Measurements from ENCODE around the gene MEGF6.

DNA sequence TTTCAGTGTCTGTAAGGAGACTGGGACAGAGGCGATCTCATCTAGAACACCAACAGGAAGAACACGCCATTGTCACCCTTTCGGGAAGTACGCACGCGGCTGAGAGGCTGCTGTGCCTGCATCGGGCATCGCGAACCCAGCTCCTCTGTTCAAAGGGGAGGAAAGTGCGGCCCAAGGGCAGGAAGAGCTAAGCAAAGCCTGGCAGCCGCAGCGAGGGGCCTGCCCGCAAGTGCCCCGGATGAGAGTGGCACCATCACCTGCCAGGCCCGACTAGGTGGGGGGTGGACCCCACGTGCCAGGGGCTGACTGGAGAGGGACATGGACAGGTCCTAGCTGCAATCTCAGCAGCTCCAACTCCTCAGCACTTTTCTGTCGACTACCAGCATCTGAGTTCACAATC lies 21.0 kb upstream of the MEGF6 start:
- TF ChIP-seq POLR2A (IDR thresholded peaks at IDR 0.05; ENCODE audit: control extremely low read depth in 1 of 2, low read depth in 2 of 2, low read length in 2 of 2) (no peak), TAF7 (optimal IDR thresholded peaks at IDR 0.05; ENCODE audit: borderline replicate concordance, low read depth, low read length) (no peak), SRF (IDR thresholded peaks at IDR 0.05; ENCODE audit: low read depth, low read length) (no peak), KDM1A (IDR thresholded peaks at IDR 0.05; ENCODE audit: borderline replicate concordance, low read length) (no peak)
- TF ChIP-seq, protein P1, sequence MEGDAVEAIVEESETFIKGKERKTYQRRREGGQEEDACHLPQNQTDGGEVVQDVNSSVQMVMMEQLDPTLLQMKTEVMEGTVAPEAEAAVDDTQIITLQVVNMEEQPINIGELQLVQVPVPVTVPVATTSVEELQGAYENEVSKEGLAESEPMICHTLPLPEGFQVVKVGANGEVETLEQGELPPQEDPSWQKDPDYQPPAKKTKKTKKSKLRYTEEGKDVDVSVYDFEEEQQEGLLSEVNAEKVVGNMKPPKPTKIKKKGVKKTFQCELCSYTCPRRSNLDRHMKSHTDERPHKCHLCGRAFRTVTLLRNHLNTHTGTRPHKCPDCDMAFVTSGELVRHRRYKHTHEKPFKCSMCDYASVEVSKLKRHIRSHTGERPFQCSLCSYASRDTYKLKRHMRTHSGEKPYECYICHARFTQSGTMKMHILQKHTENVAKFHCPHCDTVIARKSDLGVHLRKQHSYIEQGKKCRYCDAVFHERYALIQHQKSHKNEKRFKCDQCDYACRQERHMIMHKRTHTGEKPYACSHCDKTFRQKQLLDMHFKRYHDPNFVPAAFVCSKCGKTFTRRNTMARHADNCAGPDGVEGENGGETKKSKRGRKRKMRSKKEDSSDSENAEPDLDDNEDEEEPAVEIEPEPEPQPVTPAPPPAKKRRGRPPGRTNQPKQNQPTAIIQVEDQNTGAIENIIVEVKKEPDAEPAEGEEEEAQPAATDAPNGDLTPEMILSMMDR (IDR thresholded peaks at IDR 0.05; ENCODE audit: control extremely low read depth in 1 of 3, insufficient read depth in 1 of 3, low read depth in 1 of 3, low read length in 3 of 3), result no peak
- TF ChIP-seq, protein P2, sequence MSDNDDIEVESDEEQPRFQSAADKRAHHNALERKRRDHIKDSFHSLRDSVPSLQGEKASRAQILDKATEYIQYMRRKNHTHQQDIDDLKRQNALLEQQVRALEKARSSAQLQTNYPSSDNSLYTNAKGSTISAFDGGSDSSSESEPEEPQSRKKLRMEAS (IDR thresholded peaks at IDR 0.05), result no peak

Measured in H1 (cell line).